HEK293T (cell line): ENCODE measurements around the gene APH1A.

Experiments used
- CTCF ChIA-PET: fragments of 350-600 bp; formaldehyde crosslinking; extraction: SDS; loops from one replicate; lab custom pipeline; 2021; ENCODE audit warnings: antibody characterized with exemption, inconsistent platforms; lab: Yijun Ruan, JAX
- POLR2A ChIA-PET: fragments of 350-600 bp; formaldehyde crosslinking; extraction: SDS; loops from one replicate; lab custom pipeline; 2020; ENCODE audit warnings: antibody characterized with exemption, inconsistent platforms; lab: Yijun Ruan, JAX
- DNase-seq: peaks from one replicate; pipeline ENCODE4 v3.0.0; 2012; ENCODE audit warnings: mixed read lengths; ENCODE audit errors: extremely low spot score
- ARNT ChIP-seq: fragments of 450-650 bp; IDR thresholded peaks from 2 replicates; pipeline ENCODE4 v1.6.1; 2017; ENCODE audit warnings: mild to moderate bottlenecking
- BHLHE40 ChIP-seq: fragments of 450-650 bp; IDR thresholded peaks from 2 replicates; pipeline ENCODE4 v1.6.1; 2016; ENCODE audit warnings: mild to moderate bottlenecking, moderate library complexity, borderline replicate concordance
- CTBP1 ChIP-seq: fragments of 450-650 bp; IDR thresholded peaks from 2 replicates; pipeline ENCODE4 v1.6.1; 2016; ENCODE audit warnings: borderline replicate concordance
- ELF4 ChIP-seq: fragments of 450-650 bp; IDR thresholded peaks from 2 replicates; pipeline ENCODE4 v1.6.1; 2017; ENCODE audit warnings: antibody characterized with exemption
- FOXA1 ChIP-seq: fragments of 450-650 bp; IDR thresholded peaks from 2 replicates; pipeline ENCODE4 v1.6.1; 2016; ENCODE audit warnings: mild to moderate bottlenecking
- FOXK2 ChIP-seq: fragments of 450-650 bp; IDR thresholded peaks from 2 replicates; pipeline ENCODE4 v1.6.1; 2016; ENCODE audit warnings: mild to moderate bottlenecking
- FOXM1 ChIP-seq: fragments of 450-650 bp; IDR thresholded peaks from 2 replicates; pipeline ENCODE4 v1.6.1; 2017; ENCODE audit warnings: mild to moderate bottlenecking, borderline replicate concordance
- HDGF ChIP-seq: fragments of 450-650 bp; IDR thresholded peaks from 2 replicates; pipeline ENCODE4 v1.6.1; 2017; ENCODE audit warnings: antibody characterized with exemption, borderline replicate concordance
- L3MBTL2 ChIP-seq: fragments of 450-650 bp; conservative IDR thresholded peaks from 2 replicates; pipeline ENCODE4 v1.6.1; 2016; ENCODE audit warnings: mild to moderate bottlenecking
- LEF1 ChIP-seq: fragments of 450-650 bp; IDR thresholded peaks from 2 replicates; pipeline ENCODE4 v1.6.1; 2017; ENCODE audit warnings: mild to moderate bottlenecking, borderline replicate concordance
- NFRKB ChIP-seq: fragments of 450-650 bp; IDR thresholded peaks from 2 replicates; pipeline ENCODE4 v1.6.1; 2016; ENCODE audit warnings: mild to moderate bottlenecking, moderate library complexity
- PKNOX1 ChIP-seq: fragments of 450-650 bp; IDR thresholded peaks from 2 replicates; pipeline ENCODE4 v1.6.1; 2016
- SP1 ChIP-seq: fragments of 450-650 bp; IDR thresholded peaks from 2 replicates; pipeline ENCODE4 v1.6.1; 2017
- SUZ12 ChIP-seq: fragments of 450-650 bp; IDR thresholded peaks from 2 replicates; pipeline ENCODE4 v1.6.1; 2016; ENCODE audit warnings: mild to moderate bottlenecking
- TARDBP ChIP-seq: fragments of 450-650 bp; IDR thresholded peaks from 2 replicates; pipeline ENCODE4 v1.6.1; 2016
- ZNF384 ChIP-seq: fragments of 450-650 bp; IDR thresholded peaks from 2 replicates; pipeline ENCODE4 v1.6.1; 2016

The APH1A gene

DNA sequence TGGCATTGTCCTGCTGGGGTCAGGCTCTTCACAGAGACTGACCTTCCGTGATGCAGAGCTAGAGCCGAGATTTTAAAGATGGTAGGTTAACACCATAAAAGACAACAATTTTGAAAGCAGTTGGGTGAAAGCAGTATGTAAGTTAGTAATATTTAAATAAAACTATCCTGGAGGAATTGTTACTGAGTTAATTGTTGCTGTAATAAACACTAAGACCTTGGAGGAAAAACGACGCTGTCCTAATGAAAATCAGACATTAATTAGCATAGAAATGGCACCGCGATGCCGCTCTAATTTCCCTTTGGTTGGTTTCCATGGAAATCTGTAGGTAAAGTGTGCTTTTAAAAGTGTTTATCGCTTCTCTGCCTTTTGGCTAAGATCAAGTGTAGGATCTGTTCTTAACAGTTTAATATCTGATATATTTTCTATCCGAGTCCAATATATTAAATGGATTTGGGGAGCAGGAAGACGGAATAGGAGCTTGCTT, 32.2 kb downstream of the APH1A start:
- no peak for TF ChIP-seq CTBP1
- peak; percentile 70 for TF ChIP-seq L3MBTL2
- TF ChIP-seq ELF4 = no peak
- no peak for TF ChIP-seq ZNF384
- no peak for TF ChIP-seq PKNOX1
- no peak for DNase-seq
- CTCF ChIA-PET = interaction anchor here (1.0 kb wide), 1 partner anchor 19 kb away, joined by 4 read pairs; no protein-coding TSS in a partner anchor
- POLR2A ChIA-PET = interaction anchor here (0.6 to 2.2 kb wide), 8 partner anchors 9 to 85 kb away, joined by 3 to 7 read pairs (median 3); partner anchors contain the start of genes C1orf54 and CA14

- POLR2A ChIA-PET = interaction anchor here (0.6 to 2.2 kb wide), 10 partner anchors 9 to 349 kb away, joined by 3 to 7 read pairs (median 3); partner anchors contain the start of genes C1orf54 and CA14
- DNase-seq = peak; percentile 99
- TF ChIP-seq FOXA1 (no peak), HDGF (no peak), ARNT (no peak), FOXM1 (peak; percentile 94), TARDBP (0 out of 2 replicates have a peak, but pooled peaks have one; percentile 37), ELF4 (peak; percentile 47; the same call in 1 of the 2 replicates), LEF1 (no peak), BHLHE40 (no peak), SUZ12 (no peak), SP1 (no peak), ZNF384 (no peak), NFRKB (peak; percentile 55), FOXK2 (no peak), PKNOX1 (peak; percentile 99), L3MBTL2 (peak; percentile 98), CTBP1 (peak; percentile 69)
- CTCF ChIA-PET = interaction anchor here (0.5 kb wide), 1 partner anchor 14 kb away, joined by 3 read pairs; no protein-coding TSS in a partner anchor
These were observed 32.8 kb downstream of the APH1A start, which contains the start of gene ANP32E for GRCh38 chr1:150235852-150236613. TSS of gene ANP32E (minus strand) at chr1:150236112. CDS start at chr1:150235786, 326 bp downstream.

DNA sequence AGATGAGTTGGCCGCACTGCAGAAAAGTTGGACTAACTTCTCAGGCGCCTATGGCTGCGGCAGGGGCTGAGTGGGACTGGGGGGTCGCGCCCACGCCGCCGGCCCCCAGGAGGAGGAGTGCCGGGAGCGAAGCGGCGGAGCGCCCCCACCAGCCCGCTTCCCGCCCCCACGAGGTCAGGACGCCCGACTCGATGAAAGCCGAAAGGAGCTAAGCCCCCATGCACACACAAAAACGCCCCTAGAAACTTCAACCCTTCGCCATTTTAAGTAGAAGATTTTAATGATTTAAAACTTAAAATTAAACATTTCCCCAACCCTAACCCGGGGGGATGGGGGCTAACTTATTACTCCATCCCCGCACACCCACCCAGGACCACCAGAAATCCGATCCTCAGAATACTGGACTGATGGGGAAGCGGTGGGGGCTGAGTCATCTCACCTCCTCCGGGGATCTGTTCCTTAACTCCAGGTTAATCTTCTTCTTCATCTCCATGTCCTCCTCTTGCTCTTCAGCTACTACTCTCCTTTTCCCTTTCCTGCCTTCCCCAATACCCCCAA, 33.4 kb downstream of the APH1A start:
- peak; percentile 49; the same call in 1 of the 2 replicates for TF ChIP-seq FOXM1
- TF ChIP-seq SUZ12 = no peak
- ChIA-PET CTCF (interaction anchor here (0.5 kb wide), 1 partner anchor 13 kb away, joined by 3 read pairs; no protein-coding TSS in a partner anchor), POLR2A (interaction anchor here (0.7 to 2.2 kb wide), 5 partner anchors 10 to 348 kb away, joined by 3 to 7 read pairs (median 3); partner anchors contain the start of gene C1orf54)
- DNase-seq = no peak

DNA sequence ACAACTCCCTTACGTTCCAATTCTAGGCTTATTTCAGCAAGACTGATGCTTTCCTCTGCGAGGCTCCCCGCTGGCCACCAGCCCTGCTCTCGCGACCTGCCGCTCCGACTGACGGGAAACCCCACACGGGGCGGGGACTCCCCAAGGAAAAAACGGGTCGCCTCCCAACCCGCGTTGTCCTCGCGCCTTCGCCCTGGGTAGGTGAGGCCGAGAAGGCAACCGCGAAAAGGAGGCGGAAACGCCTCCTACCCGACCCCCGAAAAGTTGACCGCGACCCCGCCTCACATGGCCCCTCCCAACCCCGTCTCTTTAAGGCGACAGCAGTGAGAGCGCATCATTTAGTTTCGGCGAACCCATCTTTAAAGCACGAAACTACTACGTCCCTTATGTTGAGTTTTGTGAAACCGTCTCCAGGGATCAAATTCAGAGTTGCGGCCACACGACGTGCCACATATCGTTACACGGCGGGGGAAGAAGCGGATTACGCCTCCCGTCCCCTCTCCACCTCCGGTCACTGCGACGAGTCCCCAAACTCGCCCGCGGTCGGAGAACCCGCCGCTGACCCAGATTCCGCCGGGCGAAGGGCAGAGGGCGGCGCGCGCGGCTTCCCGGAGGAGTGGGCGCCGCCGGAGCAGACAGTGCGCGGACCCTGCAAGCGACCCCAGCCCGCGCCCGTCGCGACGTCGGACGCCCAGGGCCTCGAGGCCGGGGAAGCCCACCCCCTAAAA, 34.1 kb downstream of the APH1A start:
- CTCF ChIA-PET = no interaction called here

DNA sequence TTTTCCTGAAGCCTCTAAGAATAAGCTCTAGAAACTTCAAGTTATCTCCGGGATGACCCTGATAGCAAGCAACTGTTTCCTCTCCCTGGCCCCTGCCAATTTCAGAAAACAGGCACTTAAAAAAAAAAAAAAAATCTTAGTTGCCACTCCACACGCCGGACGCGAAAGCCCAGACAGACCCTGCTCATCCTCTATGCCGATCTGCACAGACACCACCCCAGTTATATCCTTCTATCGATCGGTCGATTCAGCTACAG, 34.6 kb downstream of the APH1A start:
- ChIA-PET CTCF (no interaction called here), POLR2A (interaction anchor here (0.8 to 1.6 kb wide), 5 partner anchors 9 to 385 kb away, joined by 3 to 8 read pairs (median 4); partner anchors contain the start of gene RPRD2)
- TF ChIP-seq FOXA1 = no peak
- TF ChIP-seq ZNF384 = peak; percentile 95
- no peak for DNase-seq

More for the DNA sequence above, 34.1 kb downstream of the APH1A start:
- peak; percentile 71 for DNase-seq
- POLR2A ChIA-PET = interaction anchor here (0.8 to 1.5 kb wide), 4 partner anchors 9 to 386 kb away, joined by 3 to 8 read pairs (median 3); no protein-coding TSS in a partner anchor
- TF ChIP-seq SP1 (no peak), L3MBTL2 (peak; percentile 74), ARNT (no peak), CTBP1 (no peak), PKNOX1 (peak; percentile 47; the same call in 1 of the 2 replicates), LEF1 (no peak), ELF4 (no peak)
